Spleen (tissue), 11 donors: Measurements from ENCODE around the gene PAQR6. TPM values are rescaled to one million over a fixed set of nuclear protein-coding genes. Genes with fewer than 3 reads are reported as not detected.
A peak's percentile ranks its signal among the peaks of the same experiment; 100 is the strongest.

ENCODE experiments used
- DNase-seq: peaks from one replicate; pipeline ENCODE4 v3.0.0-alpha.2; 2020
- H3K27ac ChIP-seq, 8 donors: fragments of 200-600 bp; sonication (generic) in 7 of 8; 1 replicate in 4 of 8; 2 replicates in 4 of 8; pipeline versions ENCODE4 v1.5.0 to v1.8.0; 2016 to 2021; ENCODE audit warnings: inconsistent platforms in 4 of 8, mild to moderate bottlenecking in 4 of 8, moderate library complexity in 1 of 8
- H3K27me3 ChIP-seq, 7 donors: fragments of 200-600 bp; sonication (generic) in 6 of 7; replicated peaks in 1 of 7; 1 replicate in 4 of 7; 2 replicates in 3 of 7; pipeline versions ENCODE4 v1.5.0 to v1.8.0; 2016 to 2021; ENCODE audit warnings: inconsistent platforms in 3 of 7, mild to moderate bottlenecking in 1 of 7
- H3K36me3 ChIP-seq, 6 donors: fragments of 200-600 bp; sonication (generic) in 5 of 6; 1 replicate in 4 of 6; 2 replicates in 2 of 6; pipeline versions ENCODE4 v1.5.0 to v1.8.0; 2016 to 2021; ENCODE audit warnings: inconsistent platforms in 2 of 6
- H3K4me1 ChIP-seq, 6 donors: fragments of 200-600 bp; sonication (generic) in 5 of 6; 1 replicate in 3 of 6; 2 replicates in 3 of 6; pipeline versions ENCODE4 v1.5.0 to v1.8.0; 2016 to 2021; ENCODE audit warnings: inconsistent platforms in 3 of 6
- H3K4me3 ChIP-seq, 8 donors: fragments of 200-600 bp; sonication (generic) in 7 of 8; 1 replicate in 4 of 8; 2 replicates in 4 of 8; pipeline versions ENCODE4 v1.5.0 to v1.8.0; 2016 to 2021; ENCODE audit warnings: inconsistent platforms in 4 of 8, mild to moderate bottlenecking in 4 of 8, moderate library complexity in 2 of 8
- H3K9me3 ChIP-seq, 8 donors: fragments of 200-600 bp; sonication (generic) in 7 of 8; 1 replicate in 4 of 8; 2 replicates in 4 of 8; pipeline versions ENCODE4 v1.5.0 to v1.8.0; 2016 to 2021; ENCODE audit warnings: inconsistent platforms in 4 of 8
- POLR2A ChIP-seq, 3 donors: fragments of 450-650 bp; IDR thresholded peaks; one replicate each; pipeline ENCODE4 v1.5.1; 2017; ENCODE audit warnings: antibody characterized with exemption in 3 of 3, mild to moderate bottlenecking in 1 of 3
- POLR2AphosphoS5 ChIP-seq, 3 donors: sonication (generic); formaldehyde crosslinking; IDR thresholded peaks; one replicate each; pipeline ENCODE4 v1.5.1; 2017; ENCODE audit warnings: antibody characterized with exemption in 3 of 3
- WGBS, 5 donors: extraction: QIAGEN DNeasy Blood & Tissue Kit in 3 of 5; methylation state at CpG; one replicate each; pipeline versions ENCODE4 v1.1.5 to v1.1.7; 2013 to 2018; 5-methylcytosine and 5-hydroxymethylcytosine counted together
- intact Hi-C: fragments of 100-400 bp; cut with DNase I; formaldehyde crosslinking; loops from one replicate; pipeline ENCODE4 v1.15.0; 2023; ENCODE audit warnings: low total_unique reads
- polyA plus RNA-seq, 3 donors: library from polyadenylated mRNA; stranded (reverse); fragments of 200-250 nt; gene quantifications; one replicate each; pipeline ENCODE4 v1.2.1, GENCODE V29; 2013
- total RNA-seq, 7 donors: library from RNA; depleted of rRNA in 3 of 7; stranded (reverse); fragments of >200 nt in 3 of 7; fragmentation: NEBNext Ultra II Directional in 4 of 7; extraction: Animal tissue kit (Norgen Biotek cat#: 25700) in 4 of 7; gene quantifications; one replicate each; pipeline versions ENCODE4 v1.1.0 to v1.2.1, GENCODE V29; 2016 to 2021
- TF ChIP-seq, protein P1 (sequence below), 11 experiments: fragments of 200-600 bp in 7 of 11; fragments of 450-650 bp in 4 of 11; sonication (generic) in 4 of 11; IDR thresholded peaks in 8 of 11; conservative IDR thresholded peaks in 3 of 11; 1 replicate in 7 of 11; 2 replicates in 4 of 11; pipeline versions ENCODE4 v1.4.0 to v1.8.0; 2016 to 2021; ENCODE audit warnings: antibody characterized with exemption in 11 of 11, inconsistent platforms in 4 of 11, mild to moderate bottlenecking in 1 of 11
- donor health status: healthy with polysubstance abuse.
- donor health status: DM: no; HTN: no; CAD: no; lungs with moderate emphysema.
- donor health status: DM: no; HTN: no; CAD: no.
- donor health status: Bipolar disorder and iron deficiency.
- donor health status: healthy.
- donor health status: DM: no; HTN: no; CAD: no.
- donor health status: DM: yes; HTN: yes; CAD: no.

Gene PAQR6
- total and polyA plus RNA-seq, 10 donors: 0.80 to 4.0 (median 2.0) TPM

DNA sequence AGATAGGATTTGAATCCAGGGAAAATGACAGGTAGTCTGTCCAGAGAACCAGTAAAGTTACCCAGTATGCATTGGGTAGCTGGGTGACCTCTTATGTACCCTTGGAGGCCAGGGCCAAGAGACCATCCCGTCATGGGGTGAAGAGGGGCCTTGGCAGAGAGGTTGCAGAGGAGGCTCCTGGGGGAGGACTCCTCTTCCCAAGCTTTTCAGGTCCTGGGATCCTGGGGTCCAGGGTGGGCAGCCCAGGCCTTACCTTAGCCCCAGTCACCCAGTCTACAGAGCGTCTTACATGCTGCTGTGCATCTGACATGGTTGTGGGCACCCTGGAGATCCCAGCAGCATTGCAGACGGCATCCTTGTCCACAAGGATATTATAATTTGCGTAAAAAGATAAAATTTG lies 21.1 kb downstream of the PAQR6 start:
- intact Hi-C loops: no loop called here
- Histone ChIP-seq H3K27ac (peak overlapping the region in 4 of 8 donors; percentile 36 to 64 (median 52)), H3K4me3 (no peak overlapping the region), H3K9me3 (no peaks in the 10 kb centered on the region), H3K27me3 (no peaks in the 10 kb centered on the region), H3K36me3 (peaks cover 0 to 92% (median 48%) of the 10 kb centered on the region in 6 donors), H3K4me1 (peaks cover 0 to 21% (median 10%) of the 10 kb centered on the region in 6 donors)
- peak; percentile 17 for DNase-seq
- WGBS, 5 donors: 86 to 93% (median 91%) methylated on average over 4 of the region's 4 CpGs
- TF ChIP-seq, protein P1, sequence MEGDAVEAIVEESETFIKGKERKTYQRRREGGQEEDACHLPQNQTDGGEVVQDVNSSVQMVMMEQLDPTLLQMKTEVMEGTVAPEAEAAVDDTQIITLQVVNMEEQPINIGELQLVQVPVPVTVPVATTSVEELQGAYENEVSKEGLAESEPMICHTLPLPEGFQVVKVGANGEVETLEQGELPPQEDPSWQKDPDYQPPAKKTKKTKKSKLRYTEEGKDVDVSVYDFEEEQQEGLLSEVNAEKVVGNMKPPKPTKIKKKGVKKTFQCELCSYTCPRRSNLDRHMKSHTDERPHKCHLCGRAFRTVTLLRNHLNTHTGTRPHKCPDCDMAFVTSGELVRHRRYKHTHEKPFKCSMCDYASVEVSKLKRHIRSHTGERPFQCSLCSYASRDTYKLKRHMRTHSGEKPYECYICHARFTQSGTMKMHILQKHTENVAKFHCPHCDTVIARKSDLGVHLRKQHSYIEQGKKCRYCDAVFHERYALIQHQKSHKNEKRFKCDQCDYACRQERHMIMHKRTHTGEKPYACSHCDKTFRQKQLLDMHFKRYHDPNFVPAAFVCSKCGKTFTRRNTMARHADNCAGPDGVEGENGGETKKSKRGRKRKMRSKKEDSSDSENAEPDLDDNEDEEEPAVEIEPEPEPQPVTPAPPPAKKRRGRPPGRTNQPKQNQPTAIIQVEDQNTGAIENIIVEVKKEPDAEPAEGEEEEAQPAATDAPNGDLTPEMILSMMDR (IDR thresholded peaks at IDR 0.05 in 8 of 11, conservative IDR thresholded peaks at IDR 0.05 in 3 of 11): no peak
- TF ChIP-seq POLR2AphosphoS5 (IDR thresholded peaks at IDR 0.05) (no peak), POLR2A (IDR thresholded peaks at IDR 0.05) (no peak)

DNA sequence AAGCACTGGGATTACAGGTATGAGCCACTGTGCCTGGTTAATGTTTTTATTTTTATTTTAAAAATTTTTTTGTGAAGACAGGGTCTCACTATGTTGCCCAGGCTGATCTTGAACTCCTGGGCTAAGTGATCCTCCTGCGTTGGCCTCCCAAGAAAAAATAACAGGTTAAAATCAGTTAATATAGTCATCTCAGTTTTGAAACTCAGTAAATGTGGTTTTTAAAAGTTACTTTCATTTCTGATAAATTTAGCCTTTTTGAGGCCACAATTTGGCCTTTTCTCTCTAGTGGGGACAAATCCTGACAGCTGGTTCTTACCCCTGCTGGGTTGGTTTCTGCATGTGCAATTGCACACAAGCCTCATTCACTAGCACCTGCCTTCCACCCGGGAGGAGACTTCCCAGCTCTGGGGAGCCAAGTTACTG lies 21.7 kb downstream of the PAQR6 start:
- no peak overlapping the region for H3K4me3 ChIP-seq
- peaks cover 0 to 26% (median 10%) of the 10 kb centered on the region in 6 donors for H3K4me1 ChIP-seq
- H3K27ac ChIP-seq: peak overlapping the region in 4 of 8 donors; percentile 50 to 64 (median 52)
- peak; percentile 28 for DNase-seq
- no peaks in the 10 kb centered on the region for H3K27me3 ChIP-seq
- H3K36me3 ChIP-seq: peaks cover 0 to 92% (median 54%) of the 10 kb centered on the region in 6 donors
- TF ChIP-seq POLR2A (IDR thresholded peaks at IDR 0.05): no peak
- no peak for TF ChIP-seq POLR2AphosphoS5 (IDR thresholded peaks at IDR 0.05)
- TF ChIP-seq, protein P1 (IDR thresholded peaks at IDR 0.05 in 8 of 11, conservative IDR thresholded peaks at IDR 0.05 in 3 of 11): no peak
- WGBS, 5 donors: 40 to 54% (median 50%) methylated on average over 2 of the region's 2 CpGs
- no peaks in the 10 kb centered on the region for H3K9me3 ChIP-seq
- intact Hi-C loops: no loop called here

DNA sequence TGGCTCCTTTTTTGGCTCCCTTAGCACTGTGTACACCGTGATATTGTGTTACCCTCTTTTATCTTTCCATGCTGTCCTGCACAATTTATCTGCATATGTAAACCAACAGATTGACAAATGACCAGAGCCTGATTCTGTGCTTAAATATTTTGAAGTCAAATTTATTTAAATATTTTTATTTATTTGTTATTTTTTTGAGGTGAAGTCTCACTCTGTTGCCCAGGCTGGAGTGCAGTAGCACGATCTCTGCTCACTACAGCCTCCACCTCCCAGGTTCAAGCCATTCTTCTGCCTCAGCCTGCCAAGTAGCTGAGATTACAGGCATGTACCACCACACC lies 22.2 kb downstream of the PAQR6 start:
- H3K4me1 ChIP-seq: peaks cover 0 to 31% (median 10%) of the 10 kb centered on the region in 6 donors
- peaks cover 0 to 93% (median 58%) of the 10 kb centered on the region in 6 donors for H3K36me3 ChIP-seq
- peak overlapping the region in 4 of 8 donors; percentile 50 to 64 (median 52) for H3K27ac ChIP-seq
- no peaks in the 10 kb centered on the region for H3K27me3 ChIP-seq
- WGBS, 5 donors: 10 to 17% (median 16%) methylated on average over 2 of the region's 2 CpGs
- DNase-seq: no peak
- no peaks in the 10 kb centered on the region for H3K9me3 ChIP-seq
- intact Hi-C loops: loop anchor here (2.0 kb wide), 1 partner anchor 79 kb away; no protein-coding TSS in a partner anchor
- no peak for TF ChIP-seq POLR2A (IDR thresholded peaks at IDR 0.05)
- TF ChIP-seq, protein P1 (IDR thresholded peaks at IDR 0.05 in 8 of 11, conservative IDR thresholded peaks at IDR 0.05 in 3 of 11): peak in 3 of 11 experiments; percentile 4 to 47 (median 22)
- no peak overlapping the region for H3K4me3 ChIP-seq

DNA sequence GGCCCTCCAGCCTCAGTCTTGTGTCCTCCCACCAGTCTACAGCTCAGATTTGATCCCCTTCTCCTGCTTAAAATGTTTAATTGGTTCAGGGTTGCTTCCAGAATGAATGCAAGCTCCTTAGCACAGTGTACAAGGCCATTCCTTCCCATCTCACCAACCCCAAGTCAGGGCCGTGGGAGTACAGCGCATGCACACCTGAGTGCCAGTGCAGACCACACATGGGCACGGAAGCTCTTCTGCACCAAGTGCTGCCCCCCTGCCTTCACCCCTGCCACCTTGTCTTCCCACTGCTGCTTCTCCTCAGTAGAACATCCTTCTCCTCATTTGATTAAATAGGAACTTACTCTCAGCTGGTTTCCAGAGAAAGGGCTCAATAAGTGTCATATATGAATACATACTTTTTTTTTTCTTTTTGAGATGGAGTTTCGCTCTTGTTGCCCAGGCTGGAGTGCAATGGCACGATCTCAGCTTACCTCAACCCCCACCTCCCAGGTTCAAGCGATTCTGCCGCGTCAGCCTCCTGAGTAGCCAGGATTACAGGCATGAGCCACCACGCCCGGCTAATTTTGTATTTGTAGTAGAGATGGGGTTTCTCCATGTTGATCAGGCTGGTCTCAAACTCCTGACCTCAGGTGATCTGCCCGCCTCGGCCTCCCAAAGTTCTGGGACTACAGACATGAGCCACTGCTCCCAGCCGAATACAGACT lies 25.7 kb downstream of the PAQR6 start:
- DNase-seq: peak; percentile 54
- intact Hi-C loops: loop anchor here (5.0 kb wide), 1 partner anchor 130 kb away; no protein-coding TSS in a partner anchor
- TF ChIP-seq POLR2A (IDR thresholded peaks at IDR 0.05) (no peak), POLR2AphosphoS5 (IDR thresholded peaks at IDR 0.05) (no peak)
- TF ChIP-seq, protein P1 (IDR thresholded peaks at IDR 0.05 in 8 of 11, conservative IDR thresholded peaks at IDR 0.05 in 3 of 11): no peak
- H3K27me3 ChIP-seq: no peaks in the 10 kb centered on the region
- H3K9me3 ChIP-seq: no peaks in the 10 kb centered on the region
- H3K4me1 ChIP-seq: peaks cover 3 to 64% (median 32%) of the 10 kb centered on the region in 6 donors
- H3K27ac ChIP-seq: peak overlapping the region in 1 of 8 donors; percentile 12
- H3K36me3 ChIP-seq: peaks cover 0 to 75% (median 54%) of the 10 kb centered on the region in 6 donors
- no peak overlapping the region for H3K4me3 ChIP-seq
- WGBS, 5 donors: 94 to 97% (median 95%) methylated on average over 13 of the region's 13 CpGs
